Iris pigment epithelial cell (primary cell): Measurements from ENCODE around the gene TP53TG5.

ENCODE experiments used
- DNase-seq: peaks from one replicate; pipeline ENCODE4 v3.0.0-alpha.2; 2011; ENCODE audit warnings: low read depth

Gene TP53TG5

GRCh38 chr20:45378191-45378590 lies at the start of gene TP53TG5:
Gene TP53TG5 (minus strand): TSS chr20:45378325. CDS start chr20:45378236, 89 bp downstream.
- DNase-seq, result no peak

- no peak for DNase-seq
Measured at GRCh38 chr20:45427236-45428149, 49.4 kb upstream of the TP53TG5 start.

- no peak for DNase-seq
Measured at GRCh38 chr20:45426320-45427016, 48.3 kb upstream of the TP53TG5 start.

GRCh38 chr20:45425561-45425960 lies 47.4 kb upstream of the TP53TG5 start:
- DNase-seq, result no peak

- DNase-seq, result no peak
Measured at GRCh38 chr20:45423700-45424099, 45.6 kb upstream of the TP53TG5 start.

- DNase-seq, result no peak
Measured at GRCh38 chr20:45420125-45420524, 42.0 kb upstream of the TP53TG5 start.

GRCh38 chr20:45419188-45420091 lies 41.3 kb upstream of the TP53TG5 start:
- DNase-seq, result peak; percentile 89

- DNase-seq, result no peak
Measured at GRCh38 chr20:45416917-45417316, 38.8 kb upstream of the TP53TG5 start.

GRCh38 chr20:45415822-45416637 lies 37.9 kb upstream of the TP53TG5 start, which contains the start of gene PIGT:
Gene PIGT (plus strand): TSS chr20:45416141. CDS start chr20:45416157, 16 bp downstream.
- DNase-seq, result peak; percentile 80

GRCh38 chr20:45413479-45413878 lies 35.4 kb upstream of the TP53TG5 start:
- DNase-seq, result no peak

GRCh38 chr20:45412653-45413052 lies 34.5 kb upstream of the TP53TG5 start:
- no peak for DNase-seq

- DNase-seq, result no peak
Measured at GRCh38 chr20:45410887-45411286, 32.8 kb upstream of the TP53TG5 start.

GRCh38 chr20:45409521-45410272 lies 31.6 kb upstream of the TP53TG5 start:
- no peak for DNase-seq

- DNase-seq, result no peak
Measured at GRCh38 chr20:45408646-45409213, 30.6 kb upstream of the TP53TG5 start.

- no peak for DNase-seq
Measured at GRCh38 chr20:45407783-45408645, 29.9 kb upstream of the TP53TG5 start, which contains the start of gene DBNDD2. Gene DBNDD2 (plus strand): TSS chr20:45408289. CDS start chr20:45408468, 179 bp downstream.

GRCh38 chr20:45407067-45407745 lies 29.1 kb upstream of the TP53TG5 start:
- peak; percentile 50 for DNase-seq

- DNase-seq, result no peak
Measured at GRCh38 chr20:45406260-45407066, 28.3 kb upstream of the TP53TG5 start.
